HT-29 (cell line): ENCODE measurements around the gene RFWD3. TPM values are rescaled to one million over a fixed set of nuclear protein-coding genes. Genes with fewer than 3 reads are reported as not detected.
A peak's percentile ranks its signal among the peaks of the same experiment; 100 is the strongest.

ENCODE experiments used
- DNase-seq: peaks from one replicate; pipeline ENCODE4 v3.0.0-alpha.2; 2015; ENCODE audit warnings: low spot score
- total RNA-seq: library from RNA; depleted of rRNA; stranded (reverse); fragments of >200 nt; shearing (Covaris generic); gene quantifications from 2 replicates; pipeline ENCODE4 v1.2.3, GENCODE V29; 2014

Gene RFWD3
- total RNA-seq, 1 experiment from 2014 or later = 52.4 TPM

- DNase-seq = peak; percentile 72
These were observed 43.4 kb downstream of the RFWD3 start for GRCh38 chr16:74623214-74623838.

GRCh38 chr16:74622005-74622404 lies 44.7 kb downstream of the RFWD3 start:
- no peak for DNase-seq

DNA sequence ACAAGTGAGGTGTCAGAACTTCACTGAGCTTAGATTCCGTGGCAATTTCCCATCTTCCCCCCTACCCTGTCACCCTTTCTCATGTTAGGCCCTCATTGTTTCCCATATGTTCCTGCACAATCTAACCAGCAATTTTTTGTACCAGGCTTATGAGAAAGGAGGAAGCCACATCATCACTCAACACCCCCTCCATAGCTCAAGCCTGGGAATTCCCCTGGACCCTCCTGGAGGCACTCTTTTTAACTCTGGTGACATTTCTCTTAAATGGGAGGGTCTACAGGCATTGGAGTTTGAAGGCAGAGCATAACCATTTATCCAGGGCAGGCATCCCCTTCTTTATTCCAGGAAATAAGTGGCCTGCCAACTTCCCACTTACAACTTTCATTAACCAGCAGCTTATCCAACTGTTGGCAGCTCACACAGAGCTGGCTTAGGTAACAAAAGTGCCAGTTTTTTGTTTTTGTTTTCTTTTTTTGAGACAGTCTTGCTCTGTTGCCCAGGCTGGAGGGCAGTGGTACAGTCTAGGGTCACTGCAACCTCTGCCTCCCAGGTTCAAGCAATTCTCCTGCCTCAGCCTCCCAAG lies 49.4 kb downstream of the RFWD3 start:
- no peak for DNase-seq

DNA sequence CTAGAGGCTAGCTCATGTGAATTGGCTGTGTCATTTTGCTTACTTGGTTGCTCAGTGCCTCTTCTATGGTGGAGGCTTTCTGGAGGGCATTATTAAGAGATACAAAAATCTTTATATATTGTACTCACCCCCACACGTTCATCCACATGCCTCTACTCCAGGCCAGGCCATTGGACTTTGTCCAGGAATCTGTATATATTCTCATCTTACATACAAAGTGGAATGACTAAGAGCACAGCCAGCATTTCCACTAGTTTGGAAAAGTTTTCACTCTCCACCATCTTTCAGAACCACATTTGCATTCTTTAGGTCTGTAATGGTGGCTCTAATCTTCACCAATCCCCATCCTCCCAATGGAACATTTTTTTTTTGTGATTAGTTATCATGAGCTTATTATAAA lies 55.0 kb downstream of the RFWD3 start:
- no peak for DNase-seq

GRCh38 chr16:74608944-74609343 lies 57.7 kb downstream of the RFWD3 start:
- no peak for DNase-seq

DNA sequence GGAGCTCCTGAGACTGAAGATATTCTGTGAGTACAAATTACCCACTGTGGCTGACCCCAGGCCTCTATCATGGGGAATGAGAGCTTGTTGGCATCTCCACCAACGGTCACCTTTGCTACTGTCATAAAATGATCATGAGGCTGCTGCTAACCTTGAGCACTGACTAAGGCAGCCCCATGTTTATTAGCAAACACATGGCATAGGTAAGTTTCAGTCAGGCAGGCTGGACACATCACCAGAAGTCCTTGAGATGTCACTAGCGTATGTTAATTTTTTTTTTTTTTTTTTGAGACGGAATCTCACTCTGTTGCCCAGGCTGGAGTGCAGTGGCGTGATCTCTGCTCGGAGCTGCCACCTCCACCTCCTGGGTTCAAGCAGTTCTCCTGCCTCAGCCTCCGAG lies 58.3 kb downstream of the RFWD3 start:
- DNase-seq = no peak

DNA sequence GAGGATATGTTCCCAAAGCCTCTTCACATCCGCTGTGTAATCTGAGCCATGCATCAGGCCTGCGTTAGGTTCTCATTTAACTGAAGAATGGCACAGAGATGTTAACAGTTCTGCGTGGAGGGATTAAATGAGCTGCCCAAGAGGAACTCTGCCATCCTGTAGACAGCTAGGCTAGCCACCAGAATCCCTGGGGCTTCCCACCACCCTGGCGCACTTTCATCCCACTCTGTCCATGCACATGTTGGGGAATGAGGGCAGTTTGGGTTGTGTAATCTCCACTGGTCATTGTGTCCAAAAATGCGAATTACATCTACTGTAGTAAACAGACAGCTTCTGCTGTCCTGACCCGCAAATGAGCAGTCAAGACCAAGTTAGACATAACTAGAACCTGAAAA lies 58.7 kb downstream of the RFWD3 start:
- DNase-seq = no peak

- peak; percentile 71 for DNase-seq
These were observed 59.2 kb downstream of the RFWD3 start for GRCh38 chr16:74607310-74607961.

- DNase-seq = peak; percentile 88
These were observed 60.0 kb downstream of the RFWD3 start, which contains the start of gene GLG1 for GRCh38 chr16:74606521-74607309. TSS of gene GLG1 (minus strand) at chr16:74607114. CDS start at chr16:74607094, 20 bp downstream.

- peak; percentile 34 for DNase-seq
These were observed 60.7 kb downstream of the RFWD3 start for GRCh38 chr16:74605746-74606520.

GRCh38 chr16:74605332-74605731 lies 61.3 kb downstream of the RFWD3 start:
- peak; percentile 14 for DNase-seq

- DNase-seq = no peak
These were observed 62.8 kb downstream of the RFWD3 start for GRCh38 chr16:74603848-74604247.

DNA sequence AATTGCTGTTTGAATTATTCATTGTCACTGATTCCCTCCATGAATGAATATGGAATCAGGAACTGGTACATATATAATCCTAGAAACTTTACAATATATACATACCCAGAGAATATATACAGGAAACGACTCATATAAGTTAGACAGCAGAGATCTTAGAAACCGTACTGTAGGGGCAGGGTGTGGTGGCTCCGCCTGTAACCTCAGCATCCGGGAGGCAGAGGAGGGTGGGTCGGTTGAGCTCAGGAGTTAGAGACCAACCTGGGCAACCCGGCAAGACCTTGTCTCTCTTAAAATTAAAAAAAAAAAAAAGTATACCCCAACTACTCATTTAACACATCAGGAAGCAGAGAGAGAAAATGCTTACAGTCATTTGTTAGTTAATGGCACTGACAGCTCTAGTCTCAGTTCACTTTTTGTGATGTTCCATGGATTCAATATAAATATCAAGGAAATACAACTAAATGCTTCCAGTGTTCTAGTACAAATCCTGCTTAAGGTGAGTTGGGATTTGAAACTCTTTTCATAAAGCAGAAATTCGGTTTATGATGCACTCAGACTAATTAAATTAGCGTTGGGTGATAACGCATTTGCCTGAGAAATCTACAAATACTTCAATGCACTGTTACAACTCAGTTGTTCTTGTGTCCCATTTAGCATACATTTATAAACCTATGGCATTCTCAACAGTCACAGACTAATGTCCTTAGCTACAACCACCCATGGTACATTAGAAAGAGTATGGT lies 65.4 kb downstream of the RFWD3 start:
- peak; percentile 42 for DNase-seq

DNA sequence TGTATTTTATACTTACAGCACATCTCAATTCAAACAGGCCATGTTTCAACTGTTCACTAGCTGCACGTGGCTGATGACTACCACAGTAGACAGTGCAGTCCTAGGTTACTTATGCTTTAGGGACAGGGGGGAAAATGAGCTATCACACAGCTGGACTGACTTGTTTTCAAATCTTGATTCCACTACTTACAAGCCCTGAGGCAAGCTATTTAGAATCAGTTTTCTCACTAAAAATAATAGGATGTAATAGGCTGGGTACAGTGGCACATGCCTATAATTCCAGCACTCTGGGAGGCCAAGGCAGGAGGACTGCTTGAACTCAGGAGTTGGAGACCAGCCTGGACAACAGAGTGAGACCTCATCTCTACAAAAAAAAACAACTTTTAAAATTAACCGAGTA lies 70.1 kb downstream of the RFWD3 start:
- DNase-seq = no peak

DNA sequence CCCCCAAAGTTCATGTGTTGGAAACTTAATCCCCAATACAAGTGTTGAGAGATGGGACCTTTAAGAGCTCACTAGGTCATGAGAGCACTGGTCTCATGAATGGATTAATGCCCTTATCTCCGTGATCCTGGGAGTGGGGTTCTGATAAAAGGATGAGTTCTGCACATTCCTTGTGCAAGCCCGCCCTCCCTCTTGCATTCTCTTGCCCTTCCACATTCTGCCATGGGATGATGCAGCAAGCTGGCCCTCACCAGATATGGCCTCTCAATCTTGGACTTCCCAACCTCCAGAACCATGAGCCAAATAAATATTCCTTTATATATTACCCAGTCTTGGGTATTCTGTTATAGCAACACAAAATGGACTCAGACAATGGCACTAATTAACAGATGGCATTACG lies 73.8 kb downstream of the RFWD3 start:
- no peak for DNase-seq

- no peak for DNase-seq
These were observed 74.6 kb downstream of the RFWD3 start for GRCh38 chr16:74591876-74592650.

GRCh38 chr16:74586948-74587347 lies 79.7 kb downstream of the RFWD3 start:
- no peak for DNase-seq

GRCh38 chr16:74585846-74586443 lies 80.7 kb downstream of the RFWD3 start:
- DNase-seq = no peak

- no peak for DNase-seq
These were observed 82.6 kb downstream of the RFWD3 start for GRCh38 chr16:74583926-74584666.
